Thoracic aorta (tissue), 2 donors: ENCODE measurements around the gene RANBP3. TPM values are rescaled to one million over a fixed set of nuclear protein-coding genes. Genes with fewer than 3 reads are reported as not detected.
"Not testable (repeated sequence)": the region's sequence is repeated elsewhere in the genome, so short reads cannot be mapped to it uniquely, and the experiment has no call there.

Experiments used
- ATAC-seq: fragments of 150-250 bp; one replicate; pipeline ENCODE4 v1.8.0; 2017; ENCODE audit warnings: low read depth; ENCODE audit not compliant: insufficient number of reproducible peaks, low FRiP score
- DNase-seq: peaks from one replicate; pipeline ENCODE4 v3.0.0-alpha.2; 2020; ENCODE audit warnings: low spot score
- H3K27ac ChIP-seq, 2 donors: fragments of 200-600 bp; sonication (generic); 1 replicate in 1 of 2; 2 replicates in 1 of 2; pipeline ENCODE4 v1.5.1; 2016; ENCODE audit warnings: mild to moderate bottlenecking in 2 of 2, moderate library complexity in 2 of 2
- H3K27me3 ChIP-seq: fragments of 200-600 bp; sonication (generic); replicated peaks from 2 replicates; pipeline ENCODE4 v1.6.0; 2016; ENCODE audit warnings: mild to moderate bottlenecking; ENCODE audit not compliant: insufficient read depth
- H3K36me3 ChIP-seq: fragments of 200-600 bp; sonication (generic); one replicate; pipeline ENCODE4 v1.5.1; 2016
- H3K4me1 ChIP-seq, 2 donors: fragments of 200-600 bp; sonication (generic); 1 replicate in 1 of 2; 2 replicates in 1 of 2; pipeline versions ENCODE4 v1.5.1 to v1.6.0; 2016; ENCODE audit warnings: low read depth in 2 of 2, mild to moderate bottlenecking in 1 of 2; ENCODE audit not compliant: control insufficient read depth in 1 of 2
- H3K4me3 ChIP-seq: fragments of 200-600 bp; sonication (generic); 2 replicates; pipeline ENCODE4 v1.5.1; 2016; ENCODE audit warnings: mild to moderate bottlenecking
- H3K9me3 ChIP-seq: fragments of 200-600 bp; sonication (generic); 2 replicates; pipeline ENCODE4 v1.5.1; 2016
- total RNA-seq, 2 donors: library from RNA; depleted of rRNA; stranded (reverse); fragments of >200 nt; gene quantifications; one replicate each; pipeline versions ENCODE4 v1.1.0 to v1.2.3, GENCODE V29; 2016
- TF ChIP-seq, protein P1 (sequence below): fragments of 200-600 bp; sonication (generic); IDR thresholded peaks from one replicate; pipeline ENCODE4 v1.5.1; 2019; ENCODE audit warnings: antibody characterized with exemption

Gene RANBP3, protein sequence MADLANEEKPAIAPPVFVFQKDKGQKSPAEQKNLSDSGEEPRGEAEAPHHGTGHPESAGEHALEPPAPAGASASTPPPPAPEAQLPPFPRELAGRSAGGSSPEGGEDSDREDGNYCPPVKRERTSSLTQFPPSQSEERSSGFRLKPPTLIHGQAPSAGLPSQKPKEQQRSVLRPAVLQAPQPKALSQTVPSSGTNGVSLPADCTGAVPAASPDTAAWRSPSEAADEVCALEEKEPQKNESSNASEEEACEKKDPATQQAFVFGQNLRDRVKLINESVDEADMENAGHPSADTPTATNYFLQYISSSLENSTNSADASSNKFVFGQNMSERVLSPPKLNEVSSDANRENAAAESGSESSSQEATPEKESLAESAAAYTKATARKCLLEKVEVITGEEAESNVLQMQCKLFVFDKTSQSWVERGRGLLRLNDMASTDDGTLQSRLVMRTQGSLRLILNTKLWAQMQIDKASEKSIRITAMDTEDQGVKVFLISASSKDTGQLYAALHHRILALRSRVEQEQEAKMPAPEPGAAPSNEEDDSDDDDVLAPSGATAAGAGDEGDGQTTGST
- total RNA-seq: 100 to 1,000 TPM in 1 of 2 donors, 10 to 100 TPM in 1; 51.4 to 101 TPM

DNA sequence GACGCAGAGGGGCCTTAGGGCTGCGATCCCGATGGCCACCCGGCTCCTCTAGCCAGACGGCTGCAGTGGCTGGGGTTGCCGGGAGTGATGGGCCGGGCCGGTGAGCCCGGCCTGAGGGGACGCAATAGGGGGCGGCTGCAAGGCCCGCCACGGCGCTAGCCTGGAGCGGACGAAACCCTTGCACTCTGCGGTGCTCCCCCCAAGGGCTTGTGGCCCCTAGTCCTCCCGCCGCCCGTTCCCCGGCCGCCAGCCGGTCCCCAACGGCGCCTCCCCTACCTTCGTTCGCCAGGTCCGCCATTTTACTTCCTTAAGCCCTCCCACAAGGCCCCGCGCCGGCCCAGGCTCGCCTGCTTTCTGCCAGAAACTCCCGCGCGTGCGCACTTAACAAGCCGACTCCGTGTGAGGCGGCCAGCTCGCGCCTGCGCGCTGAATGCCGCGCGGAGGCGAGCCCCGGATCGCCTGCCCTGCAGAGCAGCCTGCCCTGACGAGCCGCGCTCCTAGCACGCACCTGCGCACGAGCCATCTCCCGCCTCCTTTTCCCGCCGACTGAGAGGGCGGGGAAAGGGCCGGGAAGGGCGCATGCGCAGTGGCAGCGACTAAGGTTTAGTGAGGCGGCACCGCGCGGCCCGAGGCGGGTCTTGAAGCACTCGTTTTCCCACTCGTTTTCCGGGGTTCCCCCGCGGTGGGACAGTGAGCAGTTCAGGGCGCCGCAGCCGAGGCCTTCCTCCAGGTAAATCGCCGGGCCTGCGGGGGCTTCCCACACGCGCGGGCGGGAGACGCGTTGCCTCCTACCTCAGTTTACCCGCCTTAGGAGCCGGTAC lies at the start of gene RANBP3:
Gene RANBP3 (minus strand): TSS at position 356 of the 821 bp plus-strand sequence. CDS start 58 bp downstream, at position 298.
- no peaks in the 10 kb centered on the region for H3K36me3 ChIP-seq
- TF ChIP-seq, protein P1, sequence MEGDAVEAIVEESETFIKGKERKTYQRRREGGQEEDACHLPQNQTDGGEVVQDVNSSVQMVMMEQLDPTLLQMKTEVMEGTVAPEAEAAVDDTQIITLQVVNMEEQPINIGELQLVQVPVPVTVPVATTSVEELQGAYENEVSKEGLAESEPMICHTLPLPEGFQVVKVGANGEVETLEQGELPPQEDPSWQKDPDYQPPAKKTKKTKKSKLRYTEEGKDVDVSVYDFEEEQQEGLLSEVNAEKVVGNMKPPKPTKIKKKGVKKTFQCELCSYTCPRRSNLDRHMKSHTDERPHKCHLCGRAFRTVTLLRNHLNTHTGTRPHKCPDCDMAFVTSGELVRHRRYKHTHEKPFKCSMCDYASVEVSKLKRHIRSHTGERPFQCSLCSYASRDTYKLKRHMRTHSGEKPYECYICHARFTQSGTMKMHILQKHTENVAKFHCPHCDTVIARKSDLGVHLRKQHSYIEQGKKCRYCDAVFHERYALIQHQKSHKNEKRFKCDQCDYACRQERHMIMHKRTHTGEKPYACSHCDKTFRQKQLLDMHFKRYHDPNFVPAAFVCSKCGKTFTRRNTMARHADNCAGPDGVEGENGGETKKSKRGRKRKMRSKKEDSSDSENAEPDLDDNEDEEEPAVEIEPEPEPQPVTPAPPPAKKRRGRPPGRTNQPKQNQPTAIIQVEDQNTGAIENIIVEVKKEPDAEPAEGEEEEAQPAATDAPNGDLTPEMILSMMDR: no peak
- ATAC-seq: peak; percentile 83

DNA sequence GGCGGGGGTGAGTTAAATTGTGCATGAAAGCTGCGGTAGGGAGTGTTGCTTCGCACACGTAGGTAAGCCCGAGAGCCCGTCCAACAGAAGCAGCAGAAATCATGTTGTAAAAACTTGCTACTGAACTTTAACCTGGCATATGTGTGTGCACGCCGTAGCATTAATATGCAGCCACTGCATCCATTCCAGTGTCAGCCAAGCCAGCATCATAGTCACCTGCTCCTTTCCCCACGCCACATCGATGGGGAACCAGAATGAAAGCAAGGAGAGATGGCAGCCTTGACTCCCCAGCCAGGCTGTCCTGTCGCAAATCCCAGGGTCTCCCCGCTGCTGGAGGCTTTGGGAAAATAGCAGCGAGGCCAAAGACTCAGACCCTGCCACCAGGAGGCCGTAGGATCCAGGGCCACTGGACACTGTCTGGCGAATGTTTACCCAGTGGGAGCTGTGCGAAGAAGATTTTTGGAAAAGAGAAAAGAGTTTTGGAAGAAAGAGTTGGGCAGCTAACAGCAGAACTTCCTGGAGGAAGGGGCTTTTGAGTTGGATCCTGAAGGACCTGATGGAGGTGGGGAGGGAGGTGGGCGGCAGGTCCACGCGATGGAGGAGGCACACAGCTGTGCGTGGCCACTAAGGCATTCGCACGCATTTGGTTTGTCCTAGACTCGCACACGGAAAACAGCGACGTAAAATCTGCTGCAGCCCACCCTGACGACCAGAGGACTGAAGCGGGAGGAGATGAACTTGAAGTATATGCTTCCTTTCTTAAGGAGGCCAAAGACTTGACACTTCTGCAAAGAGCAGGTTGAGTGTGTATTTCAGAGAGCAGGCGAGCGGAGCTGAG lies 48.7 kb upstream of the RANBP3 start:
- peaks cover 0 to 9% of the 10 kb centered on the region in 2 donors for H3K4me1 ChIP-seq
- no peaks in the 10 kb centered on the region for H3K9me3 ChIP-seq
- no peak overlapping the region for H3K27ac ChIP-seq
- no peak overlapping the region for H3K4me3 ChIP-seq
- TF ChIP-seq, protein P1: no peak
- H3K36me3 ChIP-seq: peaks cover 10% of the 10 kb centered on the region
- DNase-seq (no peak), ATAC-seq (no peak)
- no peaks in the 10 kb centered on the region for H3K27me3 ChIP-seq

More for the DNA sequence above, at the start of gene RANBP3:
- Histone ChIP-seq H3K27ac (peak within 1 kb of the TSS; percentile 93), H3K9me3 (no peaks in the 10 kb centered on the region), H3K4me1 (peaks cover 37 to 50% of the 10 kb centered on the region in 2 donors), H3K4me3 (peak within 1 kb of the TSS; percentile 97), H3K27me3 (no peaks in the 10 kb centered on the region)
- DNase-seq: peak; percentile 91

DNA sequence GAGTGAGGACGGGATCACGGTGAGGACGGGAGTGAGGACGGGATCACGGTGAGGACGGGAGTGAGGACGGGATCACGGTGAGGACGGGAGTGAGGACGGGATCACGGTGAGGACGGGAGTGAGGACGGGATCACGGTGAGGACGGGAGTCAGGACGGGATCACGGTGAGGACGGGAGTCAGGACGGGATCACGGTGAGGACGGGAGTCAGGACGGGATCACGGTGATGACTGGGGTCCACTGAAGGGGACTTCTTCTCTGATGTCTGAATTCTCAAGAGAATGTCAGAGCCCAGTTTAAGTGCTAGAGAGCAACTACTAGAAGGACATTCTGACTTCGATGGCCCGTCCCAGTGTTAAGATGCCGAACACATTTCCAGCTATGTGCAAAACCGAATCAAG lies 46.8 kb upstream of the RANBP3 start:
- H3K36me3 ChIP-seq: peaks cover 16% of the 10 kb centered on the region
- not testable (repeated sequence) for ATAC-seq, H3K9me3 ChIP-seq, H3K27me3 ChIP-seq, H3K27ac ChIP-seq, H3K4me3 ChIP-seq, DNase-seq, H3K4me1 ChIP-seq

- peaks cover 16% of the 10 kb centered on the region for H3K36me3 ChIP-seq
- H3K27ac ChIP-seq: peak overlapping the region; percentile 42 to 44
- no peaks in the 10 kb centered on the region for H3K27me3 ChIP-seq
- ATAC-seq: no peak
- DNase-seq: no peak
- H3K4me3 ChIP-seq: no peak overlapping the region
- H3K9me3 ChIP-seq: no peaks in the 10 kb centered on the region
- peaks cover 0 to 9% of the 10 kb centered on the region in 2 donors for H3K4me1 ChIP-seq
- TF ChIP-seq, protein P1: no peak
Measured at GRCh38 chr19:6023936-6024335, 46.0 kb upstream of the RANBP3 start.

- Histone ChIP-seq H3K27me3 (no peaks in the 10 kb centered on the region), H3K36me3 (peaks cover 16% of the 10 kb centered on the region), H3K4me3 (no peak overlapping the region), H3K9me3 (no peaks in the 10 kb centered on the region), H3K27ac (peak overlapping the region; percentile 42 to 44), H3K4me1 (peaks cover 0 to 9% of the 10 kb centered on the region in 2 donors)
- DNase-seq (no peak), ATAC-seq (peak; percentile 27)
- TF ChIP-seq, protein P1: no peak
Measured at GRCh38 chr19:6023085-6023682, 45.2 kb upstream of the RANBP3 start.
